ENCODE results near the gene BRF1. TPM values are rescaled to one million over a fixed set of nuclear protein-coding genes. Genes with fewer than 3 reads are reported as not detected.

Gene BRF1
- total and polyA plus RNA-seq, 2 donors (not counting 1 experiment from before 2014, with no cell fraction given) = 7.4 to 33.4 TPM

DNA sequence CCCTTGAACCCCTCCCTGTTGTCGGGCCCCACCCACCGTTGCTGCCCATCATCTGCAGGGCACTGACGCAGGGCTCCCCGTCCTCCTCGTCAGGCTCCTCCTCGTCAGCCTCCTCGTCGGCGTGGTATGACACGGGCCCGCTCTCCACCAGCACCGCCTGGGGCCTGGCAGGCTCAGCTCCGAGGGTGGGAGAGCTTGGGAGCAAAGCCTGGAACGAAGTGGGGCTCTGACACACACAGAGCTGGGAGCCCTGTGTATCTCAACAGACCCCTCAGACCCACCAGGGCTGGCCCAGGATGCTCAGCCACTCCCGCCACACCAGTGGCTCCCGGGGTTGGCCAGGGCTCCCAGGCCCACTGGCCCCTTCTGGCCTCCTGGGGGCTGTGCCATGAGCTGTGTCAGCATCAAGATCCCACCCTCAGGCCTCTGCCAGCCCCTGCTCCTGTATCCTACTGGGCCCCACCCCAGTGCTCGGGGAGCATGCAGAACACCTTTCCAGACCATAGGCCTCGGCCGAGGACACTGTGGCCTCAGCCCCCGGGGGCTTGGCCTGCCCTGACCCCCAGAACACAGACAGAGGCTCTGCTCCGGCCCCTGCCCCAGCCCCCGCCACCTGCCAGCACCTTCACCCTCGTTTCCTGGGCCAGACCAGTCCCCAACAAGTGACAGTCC lies 89.6 kb downstream of the BRF1 start:
- Histone ChIP-seq H3K36me3 (ENCODE audit: control insufficient read depth, insufficient read depth, low read length) (peaks cover 3% of the 10 kb centered on the region), H3K27me3 (ENCODE audit: control insufficient read depth, insufficient read depth, low read length) (no peaks in the 10 kb centered on the region), H3K4me1 (ENCODE audit: control insufficient read depth, extremely low read depth, insufficient read depth, low read length) (no peaks in the 10 kb centered on the region), H3K9ac (ENCODE audit: insufficient read depth, low read length) (no peak overlapping the region), H3K4me2 (ENCODE audit: extremely low read depth, insufficient read depth, low read length) (no peak overlapping the region), H3K27ac (ENCODE audit: insufficient read depth, low read length) (no peak overlapping the region), H3K9me3 (ENCODE audit: control insufficient read depth, insufficient read depth, low read depth, low read length) (no peaks in the 10 kb centered on the region), H3K4me3 (replicated peaks in 1 of 4; ENCODE audit: control extremely low read depth in 1 of 4, insufficient read depth in 1 of 4, low read depth in 3 of 4, low read length in 4 of 4) (no peak overlapping the region), H4K20me1 (ENCODE audit: control insufficient read depth, extremely low read depth, insufficient read depth, low read length) (no peaks in the 10 kb centered on the region), H2AFZ (ENCODE audit: low read length) (no peak overlapping the region), H3K79me2 (ENCODE audit: control insufficient read depth, insufficient read depth, low read length) (no peaks in the 10 kb centered on the region)
- TF ChIP-seq CTCF (conservative IDR thresholded peaks at IDR 0.05 in 1 of 2, IDR thresholded peaks at IDR 0.05 in 1 of 2; ENCODE audit: low read depth in 1 of 2, low read length in 2 of 2) (no peak), EZH2 (IDR thresholded peaks at IDR 0.05; ENCODE audit: low read length, missing control alignments) (no peak)
- DNase-seq (ENCODE audit: low read depth in 2 of 2) = no peak

DNA sequence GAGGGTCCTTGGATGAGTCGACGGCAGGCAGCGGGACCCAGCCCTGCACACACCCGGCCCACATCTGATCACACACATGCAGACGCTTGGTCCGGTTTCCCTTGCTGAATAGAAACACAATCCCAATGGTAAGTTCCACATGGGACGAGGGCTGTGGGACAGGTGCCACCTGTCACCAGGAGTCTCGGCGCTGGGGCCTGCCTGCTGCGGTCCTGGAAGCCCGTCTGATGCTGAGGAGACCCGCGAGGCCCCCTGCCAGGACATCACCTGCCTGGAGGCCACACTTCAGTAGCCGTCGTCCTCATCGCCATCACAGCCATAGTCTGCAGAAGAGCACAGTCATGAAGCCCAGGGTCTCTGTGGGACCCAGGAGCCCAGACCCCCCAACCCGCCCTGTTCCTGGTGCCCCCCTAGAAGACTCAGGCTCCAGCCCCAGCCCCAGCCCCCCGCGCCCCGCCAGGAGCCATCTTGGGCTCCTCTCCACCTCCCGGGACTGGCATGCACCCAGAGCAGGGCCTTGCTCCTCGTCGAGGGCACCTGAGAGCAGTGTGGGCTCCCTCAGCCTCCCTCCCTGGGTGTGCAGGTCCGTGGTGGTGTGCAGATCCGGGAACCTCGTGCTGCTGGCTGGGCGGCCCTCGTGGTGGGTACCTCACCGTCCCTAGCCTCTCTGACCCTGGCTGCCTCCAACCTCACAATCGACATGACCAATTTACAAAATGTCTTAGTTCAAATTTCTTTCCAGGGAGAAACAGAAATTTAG lies 90.4 kb downstream of the BRF1 start:
- no peak overlapping the region for H3K4me3 ChIP-seq (replicated peaks in 1 of 4; ENCODE audit: control extremely low read depth in 1 of 4, insufficient read depth in 1 of 4, low read depth in 3 of 4, low read length in 4 of 4)
- no peaks in the 10 kb centered on the region for H3K9me3 ChIP-seq (ENCODE audit: control insufficient read depth, insufficient read depth, low read depth, low read length)
- no peaks in the 10 kb centered on the region for H4K20me1 ChIP-seq (ENCODE audit: control insufficient read depth, extremely low read depth, insufficient read depth, low read length)
- TF ChIP-seq EZH2 (IDR thresholded peaks at IDR 0.05; ENCODE audit: low read length, missing control alignments) (no peak), CTCF (conservative IDR thresholded peaks at IDR 0.05 in 1 of 2, IDR thresholded peaks at IDR 0.05 in 1 of 2; ENCODE audit: low read depth in 1 of 2, low read length in 2 of 2) (no peak)
- H3K36me3 ChIP-seq (ENCODE audit: control insufficient read depth, insufficient read depth, low read length) = peaks cover 3% of the 10 kb centered on the region
- H3K27ac ChIP-seq (ENCODE audit: insufficient read depth, low read length) = no peak overlapping the region
- H3K27me3 ChIP-seq (ENCODE audit: control insufficient read depth, insufficient read depth, low read length) = no peaks in the 10 kb centered on the region
- no peaks in the 10 kb centered on the region for H3K4me1 ChIP-seq (ENCODE audit: control insufficient read depth, extremely low read depth, insufficient read depth, low read length)
- DNase-seq (ENCODE audit: low read depth in 2 of 2) = no peak
- no peaks in the 10 kb centered on the region for H3K79me2 ChIP-seq (ENCODE audit: control insufficient read depth, insufficient read depth, low read length)
- no peak overlapping the region for H2AFZ ChIP-seq (ENCODE audit: low read length)
- no peak overlapping the region for H3K4me2 ChIP-seq (ENCODE audit: extremely low read depth, insufficient read depth, low read length)
- H3K9ac ChIP-seq (ENCODE audit: insufficient read depth, low read length) = no peak overlapping the region

DNA sequence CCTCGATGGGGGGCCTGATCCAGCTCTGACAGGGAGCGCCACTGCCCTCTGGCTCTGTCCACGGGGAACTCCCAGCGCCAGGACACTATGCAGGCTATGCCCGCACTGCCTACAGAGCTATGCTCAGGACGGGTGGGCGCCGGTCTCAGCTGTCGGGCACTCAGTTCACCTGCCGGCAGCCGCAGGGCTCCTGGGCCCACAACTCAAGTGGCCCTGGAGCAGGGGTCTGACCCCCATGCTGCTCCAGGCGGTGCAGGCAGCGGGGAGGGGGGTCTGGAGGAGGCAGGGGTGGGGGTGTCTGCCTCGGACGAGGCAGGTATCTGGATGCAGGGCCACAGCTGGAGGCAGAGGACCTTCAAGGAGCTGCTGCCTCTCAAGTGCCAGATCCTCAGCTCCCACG lies 91.2 kb downstream of the BRF1 start:
- Histone ChIP-seq H3K9ac (ENCODE audit: insufficient read depth, low read length) (no peak overlapping the region), H4K20me1 (ENCODE audit: control insufficient read depth, extremely low read depth, insufficient read depth, low read length) (no peaks in the 10 kb centered on the region), H3K27ac (ENCODE audit: insufficient read depth, low read length) (no peak overlapping the region), H3K4me1 (ENCODE audit: control insufficient read depth, extremely low read depth, insufficient read depth, low read length) (no peaks in the 10 kb centered on the region), H3K27me3 (ENCODE audit: control insufficient read depth, insufficient read depth, low read length) (no peaks in the 10 kb centered on the region), H3K4me2 (ENCODE audit: extremely low read depth, insufficient read depth, low read length) (no peak overlapping the region), H3K36me3 (ENCODE audit: control insufficient read depth, insufficient read depth, low read length) (peaks cover 3% of the 10 kb centered on the region), H3K4me3 (replicated peaks in 1 of 4; ENCODE audit: control extremely low read depth in 1 of 4, insufficient read depth in 1 of 4, low read depth in 3 of 4, low read length in 4 of 4) (no peak overlapping the region), H2AFZ (ENCODE audit: low read length) (no peak overlapping the region), H3K79me2 (ENCODE audit: control insufficient read depth, insufficient read depth, low read length) (no peaks in the 10 kb centered on the region), H3K9me3 (ENCODE audit: control insufficient read depth, insufficient read depth, low read depth, low read length) (no peaks in the 10 kb centered on the region)
- TF ChIP-seq EZH2 (IDR thresholded peaks at IDR 0.05; ENCODE audit: low read length, missing control alignments) (no peak), CTCF (conservative IDR thresholded peaks at IDR 0.05 in 1 of 2, IDR thresholded peaks at IDR 0.05 in 1 of 2; ENCODE audit: low read depth in 1 of 2, low read length in 2 of 2) (no peak)
- no peak for DNase-seq (ENCODE audit: low read depth in 2 of 2)

Measured in fibroblast of lung (primary cell).